Activated CD4-positive, alpha-beta T cell treated with anti-CD3 and anti-CD28 coated beads, Interleukin-2, amount 10 ng/mL, durations not matched to agents 24 days and 14 days (primary cell): ENCODE measurements around the gene MLIP. TPM values are rescaled to one million over a fixed set of nuclear protein-coding genes. Genes with fewer than 3 reads are reported as not detected.

Experiments
- DNase-seq: peaks from one replicate; pipeline ENCODE4 v3.0.0; 2022
- H3K27ac Mint-ChIP-seq: one replicate; pipeline ENCODE4 v1.8.0; 2022; ENCODE audit warnings: mild to moderate bottlenecking, mixed read lengths
- H3K27me3 Mint-ChIP-seq: one replicate; pipeline ENCODE4 v1.8.0; 2022; ENCODE audit warnings: mixed read lengths
- H3K36me3 Mint-ChIP-seq: one replicate; pipeline ENCODE4 v1.8.0; 2022; ENCODE audit warnings: low read depth, mild to moderate bottlenecking, mixed read lengths
- H3K4me1 Mint-ChIP-seq: one replicate; pipeline ENCODE4 v1.8.0; 2021; ENCODE audit warnings: mixed read lengths
- H3K4me3 Mint-ChIP-seq: one replicate; pipeline ENCODE4 v1.8.0; 2022; ENCODE audit warnings: mild to moderate bottlenecking, moderate library complexity, mixed read lengths
- H3K9me3 Mint-ChIP-seq: one replicate; pipeline ENCODE4 v1.8.0; 2021; ENCODE audit warnings: mixed read lengths
- intact Hi-C: fragments of 100-400 bp; cut with micrococcal nuclease; formaldehyde crosslinking; loops from one replicate; pipeline ENCODE4 v1.15.1; 2023
- total RNA-seq: library from RNA; stranded (reverse); gene quantifications from 2 replicates; pipeline ENCODE4 v1.2.3, GENCODE V29; 2022

The MLIP gene
- total RNA-seq, 1 donor from 2014 or later, result not detected

DNA sequence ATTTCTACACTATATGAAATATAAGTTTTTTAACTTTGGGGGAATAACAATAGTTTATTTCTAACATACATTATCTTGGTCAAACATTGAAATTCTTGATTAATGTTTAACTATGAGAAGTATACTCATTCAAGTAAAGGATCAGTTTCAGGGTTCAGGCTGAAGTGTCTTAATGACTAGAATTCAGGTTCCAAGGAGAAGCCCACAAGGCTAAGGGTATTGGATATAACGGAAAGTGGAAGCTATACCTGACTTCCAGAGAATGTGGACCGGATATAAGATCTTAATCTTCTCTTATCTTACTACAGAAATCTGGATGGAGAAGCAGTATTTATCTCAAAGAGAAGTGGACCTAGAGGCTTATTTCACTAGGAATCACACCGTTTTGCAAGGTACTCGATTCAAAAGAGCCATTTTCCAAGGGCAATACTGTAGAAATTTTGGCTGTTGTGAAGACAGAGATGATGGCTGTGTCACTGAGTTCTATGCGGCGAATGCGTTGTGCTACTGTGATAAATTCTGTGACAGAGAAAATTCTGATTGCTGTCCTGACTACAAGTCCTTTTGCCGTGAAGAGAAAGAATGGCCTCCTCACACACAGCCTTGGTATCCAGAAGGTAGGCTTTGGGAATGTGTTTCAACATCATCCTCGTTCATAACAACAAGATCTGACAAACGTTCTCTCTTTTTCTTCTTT, 197.2 kb downstream of the MLIP start, which contains the start of gene TINAG:
TSS of gene TINAG (plus strand) at position 153 of the 697 bp plus-strand sequence. CDS start at position 263, 110 bp downstream.
- Mint-ChIP-seq H3K36me3 (no peaks in the 10 kb centered on the region), H3K4me1 (no peaks in the 10 kb centered on the region), H3K27ac (peak within 1 kb of the TSS; percentile 6), H3K9me3 (no peaks in the 10 kb centered on the region), H3K27me3 (no peaks in the 10 kb centered on the region), H3K4me3 (no peak within 1 kb of the TSS)
- DNase-seq, result no peak
- intact Hi-C loops, result no loop called here

DNA sequence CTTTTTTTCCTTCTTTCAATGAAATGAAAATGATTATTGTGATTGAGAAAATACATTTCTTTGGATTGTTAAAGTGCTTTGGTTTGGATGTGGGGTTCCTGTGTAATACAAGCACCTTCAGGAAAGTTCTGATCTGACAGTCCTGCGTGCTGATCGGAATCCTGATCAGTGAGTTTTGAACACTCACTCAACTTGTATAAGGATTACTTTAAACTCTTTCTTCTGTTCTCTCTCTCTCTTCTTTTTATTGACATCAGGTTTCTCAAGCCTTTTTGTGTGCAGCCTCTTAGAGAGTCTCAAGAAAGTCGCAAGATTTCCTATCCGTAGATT, 197.7 kb downstream of the MLIP start:
- Mint-ChIP-seq H3K27ac (no peak overlapping the region), H3K9me3 (no peaks in the 10 kb centered on the region), H3K4me3 (no peak overlapping the region), H3K4me1 (no peaks in the 10 kb centered on the region), H3K36me3 (no peaks in the 10 kb centered on the region), H3K27me3 (no peaks in the 10 kb centered on the region)
- no peak for DNase-seq
- intact Hi-C loops, result no loop called here

- H3K27me3 Mint-ChIP-seq, result no peaks in the 10 kb centered on the region
- H3K4me3 Mint-ChIP-seq, result no peak overlapping the region
- intact Hi-C loops, result no loop called here
- DNase-seq, result no peak
- H3K36me3 Mint-ChIP-seq, result no peaks in the 10 kb centered on the region
- no peaks in the 10 kb centered on the region for H3K4me1 Mint-ChIP-seq
- no peaks in the 10 kb centered on the region for H3K9me3 Mint-ChIP-seq
- no peak overlapping the region for H3K27ac Mint-ChIP-seq
Measured at GRCh38 chr6:54310377-54311152, 199.3 kb downstream of the MLIP start.

DNA sequence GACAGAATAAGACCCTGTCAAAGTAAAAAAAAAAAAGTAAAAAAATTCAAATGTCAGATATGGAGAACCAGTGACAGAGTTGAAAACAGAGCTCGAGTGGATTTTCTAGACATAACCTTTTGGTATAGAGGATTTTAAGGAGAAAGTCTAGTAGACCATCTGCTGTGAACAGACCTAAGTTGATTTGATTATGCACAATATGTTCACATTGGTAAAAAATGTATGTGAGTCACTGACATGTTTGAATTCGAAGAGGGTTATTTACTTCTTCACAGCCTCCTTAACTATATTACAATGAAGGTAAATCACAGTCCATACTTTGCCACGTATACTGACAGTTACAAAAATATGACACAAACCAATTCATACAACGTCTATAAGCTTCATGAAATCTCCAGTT, 204.4 kb downstream of the MLIP start:
- DNase-seq, result no peak
- H3K36me3 Mint-ChIP-seq, result no peaks in the 10 kb centered on the region
- no peaks in the 10 kb centered on the region for H3K27me3 Mint-ChIP-seq
- no peak overlapping the region for H3K27ac Mint-ChIP-seq
- intact Hi-C loops, result no loop called here
- H3K9me3 Mint-ChIP-seq, result no peaks in the 10 kb centered on the region
- no peak overlapping the region for H3K4me3 Mint-ChIP-seq
- no peaks in the 10 kb centered on the region for H3K4me1 Mint-ChIP-seq

Other genes starting within 250 kb of the MLIP start
- gene TINAG, start 197.0 kb downstream of the MLIP start, total RNA-seq, result not detected in 2 replicates